ENCODE measurements around the gene COL4A2. TPM values are rescaled to one million over a fixed set of nuclear protein-coding genes. Genes with fewer than 3 reads are reported as not detected.
A peak's percentile ranks its signal among the peaks of the same experiment; 100 is the strongest.

Gene COL4A2
- total RNA-seq, 2 experiments from 2014 or later, result not detected

DNA sequence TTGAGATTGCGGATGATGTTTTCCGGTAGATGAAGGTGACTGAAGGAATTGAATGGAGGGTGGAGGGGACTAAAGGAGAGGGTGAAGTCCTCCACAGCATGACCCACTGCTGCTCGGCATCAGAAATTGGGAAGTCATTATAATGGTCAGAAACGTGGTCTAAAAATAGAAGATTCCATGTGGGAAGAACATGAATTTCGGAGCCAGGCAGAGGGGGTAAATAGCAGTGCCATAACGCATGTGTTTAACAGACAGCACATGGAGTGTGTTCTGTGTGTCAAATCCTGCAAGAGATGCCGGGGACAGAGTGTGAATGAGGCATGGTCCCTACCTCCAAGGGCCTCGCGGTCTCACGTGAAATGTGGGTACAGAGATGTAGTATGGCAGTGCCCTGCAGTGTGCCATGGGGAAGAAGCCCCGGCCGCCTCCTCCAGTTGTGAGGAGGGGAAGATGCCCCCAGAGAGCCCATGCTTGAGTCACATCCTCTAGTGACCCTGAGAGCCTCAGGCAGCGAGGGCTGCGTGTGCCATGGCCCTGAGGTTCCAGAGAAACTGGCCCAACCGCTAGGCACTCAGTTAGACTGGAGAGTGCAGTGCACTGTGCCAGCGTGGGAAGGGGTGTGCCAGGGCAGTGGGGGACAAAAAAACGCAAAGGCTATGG lies 106.1 kb downstream of the COL4A2 start:
- Mint-ChIP-seq H3K27me3 (peaks cover 65% of the 10 kb centered on the region), H3K4me1 (ENCODE audit: low read depth) (peaks cover 2% of the 10 kb centered on the region), H3K4me3 (no peak overlapping the region), H3K36me3 (ENCODE audit: low read depth) (no peaks in the 10 kb centered on the region), H3K9me3 (no peaks in the 10 kb centered on the region), H3K27ac (no peak overlapping the region)
- intact Hi-C loops (cut with micrococcal nuclease), result loop anchor here (2.0 kb wide), 1 partner anchor 190 kb away; no protein-coding TSS in a partner anchor
- CTCF ChIA-PET, result interaction anchor here (0.6 to 3.2 kb wide), 7 partner anchors 12 to 191 kb away, joined by 3 to 40 read pairs (median 4); no protein-coding TSS in a partner anchor
- TF ChIP-seq, protein P1, sequence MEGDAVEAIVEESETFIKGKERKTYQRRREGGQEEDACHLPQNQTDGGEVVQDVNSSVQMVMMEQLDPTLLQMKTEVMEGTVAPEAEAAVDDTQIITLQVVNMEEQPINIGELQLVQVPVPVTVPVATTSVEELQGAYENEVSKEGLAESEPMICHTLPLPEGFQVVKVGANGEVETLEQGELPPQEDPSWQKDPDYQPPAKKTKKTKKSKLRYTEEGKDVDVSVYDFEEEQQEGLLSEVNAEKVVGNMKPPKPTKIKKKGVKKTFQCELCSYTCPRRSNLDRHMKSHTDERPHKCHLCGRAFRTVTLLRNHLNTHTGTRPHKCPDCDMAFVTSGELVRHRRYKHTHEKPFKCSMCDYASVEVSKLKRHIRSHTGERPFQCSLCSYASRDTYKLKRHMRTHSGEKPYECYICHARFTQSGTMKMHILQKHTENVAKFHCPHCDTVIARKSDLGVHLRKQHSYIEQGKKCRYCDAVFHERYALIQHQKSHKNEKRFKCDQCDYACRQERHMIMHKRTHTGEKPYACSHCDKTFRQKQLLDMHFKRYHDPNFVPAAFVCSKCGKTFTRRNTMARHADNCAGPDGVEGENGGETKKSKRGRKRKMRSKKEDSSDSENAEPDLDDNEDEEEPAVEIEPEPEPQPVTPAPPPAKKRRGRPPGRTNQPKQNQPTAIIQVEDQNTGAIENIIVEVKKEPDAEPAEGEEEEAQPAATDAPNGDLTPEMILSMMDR (IDR thresholded peaks at IDR 0.05), result no peak
- POLR2A ChIA-PET, result no interaction called here
- DNase-seq, result no peak
- ATAC-seq, result no peak

DNA sequence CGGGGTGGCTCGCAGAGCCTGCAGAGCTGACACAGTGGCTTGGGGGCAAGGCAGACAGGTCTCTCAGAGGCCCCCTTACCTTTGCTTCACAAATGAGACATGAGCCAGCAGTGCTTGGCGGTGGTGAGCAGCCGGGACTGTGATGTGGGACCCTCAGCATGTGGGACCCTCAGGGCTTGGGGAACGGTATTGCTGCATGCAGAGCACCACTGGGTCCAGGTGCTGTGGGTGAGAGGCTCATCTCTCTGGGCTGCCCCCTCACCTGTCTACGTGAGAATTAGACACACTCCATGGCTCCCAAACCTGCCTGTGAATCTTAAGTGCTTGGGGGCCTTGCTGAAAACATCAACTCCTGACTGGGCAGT lies 106.6 kb downstream of the COL4A2 start:
- DNase-seq (no peak), ATAC-seq (no peak)
- Mint-ChIP-seq H3K9me3 (no peaks in the 10 kb centered on the region), H3K27me3 (peaks cover 67% of the 10 kb centered on the region), H3K4me1 (ENCODE audit: low read depth) (peaks cover 2% of the 10 kb centered on the region), H3K27ac (no peak overlapping the region), H3K4me3 (no peak overlapping the region), H3K36me3 (ENCODE audit: low read depth) (no peaks in the 10 kb centered on the region)
- ChIA-PET POLR2A (no interaction called here), CTCF (no interaction called here)
- TF ChIP-seq, protein P1 (IDR thresholded peaks at IDR 0.05), result no peak
- intact Hi-C loops (cut with micrococcal nuclease), result loop anchor here (2.0 kb wide), 1 partner anchor 191 kb away; no protein-coding TSS in a partner anchor

DNA sequence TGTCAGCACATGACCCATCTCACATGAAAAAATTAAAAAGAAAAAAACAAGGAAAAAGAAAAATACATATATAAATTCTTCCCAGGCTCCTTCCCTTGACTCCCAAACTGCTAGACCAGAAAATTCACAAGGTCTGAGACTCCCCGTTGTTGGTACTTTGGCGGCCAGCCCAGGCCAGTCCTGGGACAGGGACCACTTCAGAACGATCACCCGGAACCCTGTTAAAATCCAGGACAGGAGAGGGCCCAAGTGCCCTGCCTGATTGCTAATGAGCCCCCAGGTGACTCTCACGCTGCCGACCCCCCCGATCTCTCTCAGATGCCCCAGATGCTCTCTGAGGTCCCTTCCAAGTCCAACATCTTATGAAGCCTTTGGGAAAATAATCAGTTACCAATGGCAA lies 107.2 kb downstream of the COL4A2 start:
- CTCF ChIA-PET, result no interaction called here
- intact Hi-C loops (cut with micrococcal nuclease), result no loop called here
- no peak overlapping the region for H3K4me3 Mint-ChIP-seq
- POLR2A ChIA-PET, result no interaction called here
- peaks cover 68% of the 10 kb centered on the region for H3K27me3 Mint-ChIP-seq
- ATAC-seq (no peak), DNase-seq (no peak)
- no peak overlapping the region for H3K27ac Mint-ChIP-seq
- H3K36me3 Mint-ChIP-seq (ENCODE audit: low read depth), result no peaks in the 10 kb centered on the region
- no peaks in the 10 kb centered on the region for H3K9me3 Mint-ChIP-seq
- H3K4me1 Mint-ChIP-seq (ENCODE audit: low read depth), result peaks cover 2% of the 10 kb centered on the region
- TF ChIP-seq, protein P1 (IDR thresholded peaks at IDR 0.05), result no peak

- no peak overlapping the region for H3K27ac Mint-ChIP-seq
- POLR2A ChIA-PET, result no interaction called here
- H3K4me1 Mint-ChIP-seq (ENCODE audit: low read depth), result peaks cover 4% of the 10 kb centered on the region
- CTCF ChIA-PET, result no interaction called here
- no peak for DNase-seq
- intact Hi-C loops (cut with micrococcal nuclease), result no loop called here
- no peaks in the 10 kb centered on the region for H3K36me3 Mint-ChIP-seq (ENCODE audit: low read depth)
- no peak for ATAC-seq
- H3K4me3 Mint-ChIP-seq, result no peak overlapping the region
- no peaks in the 10 kb centered on the region for H3K9me3 Mint-ChIP-seq
- peaks cover 70% of the 10 kb centered on the region for H3K27me3 Mint-ChIP-seq
- TF ChIP-seq, protein P1 (IDR thresholded peaks at IDR 0.05), result no peak
These were observed 107.8 kb downstream of the COL4A2 start for GRCh38 chr13:110414931-110415330.

DNA sequence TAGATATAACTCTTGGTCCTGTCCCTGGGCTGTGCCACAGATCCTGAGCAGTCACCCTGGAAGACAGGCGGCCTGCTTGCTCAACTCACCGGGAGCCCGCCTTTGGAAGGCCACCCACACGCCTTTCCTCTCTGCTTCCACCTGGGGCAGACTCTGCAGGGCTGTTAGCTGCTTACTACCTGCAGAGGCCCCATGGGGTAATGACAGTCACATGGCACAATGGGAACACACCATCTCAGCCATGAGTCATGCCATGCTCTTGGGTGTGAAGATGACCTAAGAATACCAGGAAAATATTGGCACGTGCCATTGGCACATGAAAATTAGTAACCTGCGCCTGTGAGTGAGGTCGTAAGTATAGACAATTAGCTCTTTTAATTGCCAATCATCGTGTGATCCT lies 108.6 kb downstream of the COL4A2 start:
- TF ChIP-seq, protein P1 (IDR thresholded peaks at IDR 0.05), result no peak
- ChIA-PET POLR2A (no interaction called here), CTCF (no interaction called here)
- Mint-ChIP-seq H3K9me3 (no peaks in the 10 kb centered on the region), H3K27me3 (peaks cover 71% of the 10 kb centered on the region), H3K36me3 (ENCODE audit: low read depth) (no peaks in the 10 kb centered on the region), H3K4me1 (ENCODE audit: low read depth) (peaks cover 4% of the 10 kb centered on the region), H3K27ac (no peak overlapping the region), H3K4me3 (no peak overlapping the region)
- ATAC-seq (peak; percentile 56), DNase-seq (peak; percentile 48)
- intact Hi-C loops (cut with micrococcal nuclease), result no loop called here
